Thyroid gland (tissue), 4 donors: Measurements from ENCODE around the gene C6orf47. TPM values are rescaled to one million over a fixed set of nuclear protein-coding genes. Genes with fewer than 3 reads are reported as not detected.

Experiments
- DNase-seq, 2 donors: peaks; one replicate each; pipeline ENCODE4 v3.0.0-alpha.2; 2019
- H3K27ac ChIP-seq, 3 donors: fragments of 200-600 bp; sonication (generic); 1 replicate in 2 of 3; 2 replicates in 1 of 3; pipeline ENCODE4 v1.5.1; 2016 to 2019; ENCODE audit warnings: mild to moderate bottlenecking in 1 of 3, moderate library complexity in 1 of 3
- H3K27me3 ChIP-seq: fragments of 200-600 bp; sonication (generic); one replicate; pipeline ENCODE4 v1.5.1; 2019
- H3K36me3 ChIP-seq, 2 donors: fragments of 200-600 bp; sonication (generic); one replicate each; pipeline ENCODE4 v1.5.1; 2016 to 2019
- H3K4me1 ChIP-seq, 2 donors: fragments of 200-600 bp; sonication (generic); one replicate each; pipeline ENCODE4 v1.5.1; 2017 to 2019
- H3K4me3 ChIP-seq, 3 donors: fragments of 200-600 bp; sonication (generic); replicated peaks in 1 of 3; 1 replicate in 2 of 3; 2 replicates in 1 of 3; pipeline ENCODE4 v1.5.1; 2016; ENCODE audit warnings: mild to moderate bottlenecking in 1 of 3
- H3K9me3 ChIP-seq: fragments of 200-600 bp; sonication (generic); one replicate; pipeline ENCODE4 v1.5.1; 2017
- POLR2A ChIP-seq, 2 donors: fragments of 450-650 bp; IDR thresholded peaks; one replicate each; pipeline ENCODE4 v1.6.1; 2017; ENCODE audit warnings: antibody characterized with exemption in 2 of 2, mild to moderate bottlenecking in 2 of 2, moderate library complexity in 1 of 2
- WGBS, 2 donors: methylation state at CpG; one replicate each; pipeline ENCODE4 v1.1.5; 2017; 5-methylcytosine and 5-hydroxymethylcytosine counted together
- intact Hi-C: fragments of 100-400 bp; cut with DNase I; formaldehyde crosslinking; loops from one replicate; pipeline ENCODE4 v1.15.1; 2023
- total RNA-seq, 4 donors: library from RNA; depleted of rRNA; stranded (reverse); fragments of >200 nt; gene quantifications; one replicate each; pipeline ENCODE4 v1.2.3, GENCODE V29; 2016
- TF ChIP-seq, protein P1 (sequence below), 6 experiments: fragments of 200-600 bp in 3 of 6; fragments of 450-650 bp in 3 of 6; sonication (generic) in 3 of 6; IDR thresholded peaks; one replicate each; pipeline ENCODE4 v1.5.1; 2016 to 2019; ENCODE audit warnings: antibody characterized with exemption in 6 of 6, mild to moderate bottlenecking in 2 of 6, inconsistent platforms in 1 of 6, moderate library complexity in 1 of 6

The C6orf47 gene
- total RNA-seq, 4 donors from 2014 or later, result 23.6 to 32.3 (median 28.7) TPM

DNA sequence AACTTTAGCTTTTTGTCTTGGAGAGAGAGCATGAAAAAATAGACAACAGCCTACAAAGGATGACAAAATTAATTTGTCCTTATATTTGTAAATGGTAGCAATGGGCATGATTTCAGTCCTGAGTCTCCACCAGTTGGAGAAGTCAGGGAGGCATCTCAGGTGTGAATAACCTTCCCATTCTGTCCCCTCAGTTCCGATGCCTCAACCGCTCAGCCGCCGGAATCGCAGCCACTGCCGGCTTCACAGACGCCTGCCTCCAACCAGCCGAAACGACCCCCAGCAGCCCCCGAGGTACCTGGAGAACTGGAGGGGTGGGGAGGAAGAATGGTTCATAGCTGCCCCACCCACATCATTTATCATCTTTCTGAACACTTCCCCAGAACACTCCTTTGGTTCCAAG, 36.5 kb downstream of the C6orf47 start:
- Histone ChIP-seq H3K4me1 (peaks cover 9 to 12% of the 10 kb centered on the region in 2 donors), H3K27ac (no peak overlapping the region), H3K36me3 (peaks cover 52 to 57% of the 10 kb centered on the region in 2 donors), H3K4me3 (no peak overlapping the region), H3K27me3 (no peaks in the 10 kb centered on the region), H3K9me3 (no peaks in the 10 kb centered on the region)
- no peak for TF ChIP-seq POLR2A (IDR thresholded peaks at IDR 0.05)
- TF ChIP-seq, protein P1, sequence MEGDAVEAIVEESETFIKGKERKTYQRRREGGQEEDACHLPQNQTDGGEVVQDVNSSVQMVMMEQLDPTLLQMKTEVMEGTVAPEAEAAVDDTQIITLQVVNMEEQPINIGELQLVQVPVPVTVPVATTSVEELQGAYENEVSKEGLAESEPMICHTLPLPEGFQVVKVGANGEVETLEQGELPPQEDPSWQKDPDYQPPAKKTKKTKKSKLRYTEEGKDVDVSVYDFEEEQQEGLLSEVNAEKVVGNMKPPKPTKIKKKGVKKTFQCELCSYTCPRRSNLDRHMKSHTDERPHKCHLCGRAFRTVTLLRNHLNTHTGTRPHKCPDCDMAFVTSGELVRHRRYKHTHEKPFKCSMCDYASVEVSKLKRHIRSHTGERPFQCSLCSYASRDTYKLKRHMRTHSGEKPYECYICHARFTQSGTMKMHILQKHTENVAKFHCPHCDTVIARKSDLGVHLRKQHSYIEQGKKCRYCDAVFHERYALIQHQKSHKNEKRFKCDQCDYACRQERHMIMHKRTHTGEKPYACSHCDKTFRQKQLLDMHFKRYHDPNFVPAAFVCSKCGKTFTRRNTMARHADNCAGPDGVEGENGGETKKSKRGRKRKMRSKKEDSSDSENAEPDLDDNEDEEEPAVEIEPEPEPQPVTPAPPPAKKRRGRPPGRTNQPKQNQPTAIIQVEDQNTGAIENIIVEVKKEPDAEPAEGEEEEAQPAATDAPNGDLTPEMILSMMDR (IDR thresholded peaks at IDR 0.05), result no peak
- DNase-seq, result no peak
- intact Hi-C loops, result no loop called here
- WGBS, 2 donors, result 91 to 94% methylated on average over 8 to 10 of the region's 10 CpGs

DNA sequence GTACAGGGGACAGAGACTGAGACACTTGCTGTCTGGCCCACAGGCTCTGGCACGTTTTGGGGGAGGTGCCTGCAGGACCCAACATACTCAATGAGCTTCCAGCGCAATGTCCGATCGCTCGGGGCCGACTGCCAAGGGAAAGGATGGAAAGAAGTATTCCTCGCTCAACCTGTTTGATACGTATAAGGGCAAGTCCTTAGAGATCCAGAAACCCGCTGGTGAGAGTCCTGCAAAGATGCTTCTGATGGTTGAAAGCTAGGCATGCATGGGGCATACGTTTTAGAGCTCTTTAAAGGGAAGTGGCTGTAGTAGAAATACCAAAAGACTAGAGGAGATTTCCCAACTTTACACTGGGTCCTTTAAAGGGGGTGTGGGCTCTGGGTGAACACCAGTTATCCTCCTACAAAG, 37.9 kb downstream of the C6orf47 start:
- WGBS, 2 donors, result 38 to 49% methylated on average over 10 of the region's 10 CpGs
- peaks cover 38 to 44% of the 10 kb centered on the region in 2 donors for H3K36me3 ChIP-seq
- peak overlapping the region in 1 of 3 donors; percentile 99 for H3K27ac ChIP-seq
- intact Hi-C loops, result no loop called here
- H3K27me3 ChIP-seq, result no peaks in the 10 kb centered on the region
- peak; percentile 51 to 64 for DNase-seq
- H3K4me1 ChIP-seq, result peaks cover 9 to 12% of the 10 kb centered on the region in 2 donors
- H3K4me3 ChIP-seq, result no peak overlapping the region
- TF ChIP-seq, protein P1 (IDR thresholded peaks at IDR 0.05), result no peak
- TF ChIP-seq POLR2A (IDR thresholded peaks at IDR 0.05), result no peak
- no peaks in the 10 kb centered on the region for H3K9me3 ChIP-seq

DNA sequence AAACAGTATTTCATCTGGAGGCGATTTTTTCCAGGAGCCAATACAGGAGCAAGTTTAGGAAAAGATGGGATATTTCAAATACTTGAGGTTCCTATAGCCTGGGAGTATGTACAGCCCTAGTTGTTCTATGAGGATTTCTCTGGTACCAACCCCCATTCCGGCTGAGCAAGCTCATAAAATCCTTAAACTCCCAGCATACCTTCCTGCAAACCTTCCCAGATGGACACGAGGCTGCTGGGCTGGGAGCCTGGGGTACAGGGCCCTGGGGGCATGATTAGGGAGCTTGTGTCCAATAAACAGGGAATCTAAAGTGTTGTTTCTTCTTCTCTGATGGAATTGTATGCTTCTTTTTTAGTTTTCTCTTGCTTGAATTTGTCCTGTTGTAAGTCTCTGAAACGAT, 38.6 kb downstream of the C6orf47 start:
- 32 to 36% methylated on average over 4 of the region's 4 CpGs for WGBS, 2 donors
- DNase-seq, result no peak
- H3K27me3 ChIP-seq, result no peaks in the 10 kb centered on the region
- peak overlapping the region in 2 of 3 donors; percentile 97 to 99 for H3K27ac ChIP-seq
- no peaks in the 10 kb centered on the region for H3K9me3 ChIP-seq
- peaks cover 9 to 12% of the 10 kb centered on the region in 2 donors for H3K4me1 ChIP-seq
- H3K4me3 ChIP-seq, result peak overlapping the region in 2 of 3 donors; percentile 37 to 93
- intact Hi-C loops, result no loop called here
- TF ChIP-seq POLR2A (IDR thresholded peaks at IDR 0.05), result no peak
- TF ChIP-seq, protein P1 (IDR thresholded peaks at IDR 0.05), result no peak
- H3K36me3 ChIP-seq, result peaks cover 31 to 37% of the 10 kb centered on the region in 2 donors

DNA sequence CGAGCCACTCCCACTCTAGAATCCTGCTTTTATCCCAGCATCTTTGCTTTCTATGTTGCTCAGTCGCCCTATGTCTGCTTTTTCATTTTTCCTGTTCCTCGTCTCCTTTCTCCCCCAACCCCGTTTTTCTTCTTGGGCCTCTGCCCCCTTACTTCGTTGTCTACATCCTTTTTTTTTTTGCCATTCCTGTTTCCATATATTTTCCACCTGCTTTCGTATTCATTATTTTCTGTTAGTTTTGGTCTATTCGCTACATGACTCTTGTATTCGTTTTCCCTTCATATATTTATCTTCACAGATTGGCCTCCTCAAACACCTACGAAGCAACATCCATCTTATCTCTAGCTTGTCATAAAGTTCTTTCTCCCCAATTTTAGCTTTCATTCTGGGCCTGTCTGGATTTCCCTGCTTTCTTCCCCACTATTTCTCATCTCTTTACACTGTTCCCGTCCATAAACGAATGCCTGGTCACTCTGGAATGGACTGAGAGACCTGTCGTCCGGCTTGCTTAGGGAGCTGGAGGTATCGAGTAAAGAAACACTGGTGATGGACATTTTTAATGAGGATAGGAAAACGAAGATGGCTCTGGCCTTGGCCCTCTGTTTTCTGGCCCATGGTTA, 39.1 kb downstream of the C6orf47 start:
- H3K9me3 ChIP-seq, result no peaks in the 10 kb centered on the region
- peak overlapping the region; percentile 88 to 99 (median 97) for H3K27ac ChIP-seq
- TF ChIP-seq, protein P1 (IDR thresholded peaks at IDR 0.05), result no peak
- no peak for TF ChIP-seq POLR2A (IDR thresholded peaks at IDR 0.05)
- H3K4me1 ChIP-seq, result peaks cover 9 to 12% of the 10 kb centered on the region in 2 donors
- intact Hi-C loops, result no loop called here
- peak overlapping the region; percentile 37 to 93 (median 51) for H3K4me3 ChIP-seq
- H3K36me3 ChIP-seq, result peaks cover 26 to 31% of the 10 kb centered on the region in 2 donors
- H3K27me3 ChIP-seq, result no peaks in the 10 kb centered on the region
- DNase-seq, result no peak
- WGBS, 2 donors, result 19 to 21% methylated on average over 15 of the region's 15 CpGs

DNA sequence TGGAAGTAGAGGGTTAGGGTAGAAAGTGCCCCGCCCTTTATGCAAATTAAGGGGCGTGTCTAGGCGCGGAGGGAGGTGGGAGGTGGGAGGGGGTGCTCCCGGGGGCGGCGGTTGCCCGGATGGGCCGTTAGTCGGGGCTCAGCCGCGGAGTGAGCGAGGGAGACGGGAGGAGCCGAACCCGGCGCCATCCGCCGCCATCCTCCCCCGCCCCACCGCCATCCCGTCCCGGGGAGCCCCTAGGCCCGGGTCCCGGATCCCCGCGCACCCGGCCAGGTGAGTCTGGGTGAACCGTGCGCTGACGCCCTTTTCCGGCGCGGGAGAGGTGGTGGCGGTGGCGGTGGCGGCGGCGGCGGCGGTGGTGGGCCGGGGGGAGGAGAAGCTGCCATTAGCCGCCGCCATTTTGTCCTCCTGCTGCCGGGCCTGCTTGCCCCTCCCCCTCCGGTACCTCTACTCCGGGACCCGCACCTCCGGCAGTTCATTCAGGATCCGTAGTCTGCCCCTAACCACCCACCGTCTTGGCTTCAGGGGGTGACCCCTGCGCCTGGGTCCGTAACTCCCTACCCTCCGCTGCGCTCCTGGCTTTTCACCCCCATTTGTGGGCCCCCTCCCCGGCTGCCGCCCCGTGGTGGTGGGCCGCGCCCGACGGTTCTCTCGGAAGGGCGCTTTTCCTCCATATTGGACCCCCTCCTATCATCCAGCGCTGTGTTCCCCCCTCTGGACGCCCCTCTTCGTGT, 39.8 kb downstream of the C6orf47 start, which contains the start of gene PRRC2A:
TSS of gene PRRC2A (plus strand) at position 130 of the 734 bp plus-strand sequence. CDS start 2,075 bp downstream, outside the sequence.
- intact Hi-C loops, result no loop called here
- peaks cover 9 to 12% of the 10 kb centered on the region in 2 donors for H3K4me1 ChIP-seq
- TF ChIP-seq, protein P1 (IDR thresholded peaks at IDR 0.05), result no peak
- TF ChIP-seq POLR2A (IDR thresholded peaks at IDR 0.05), result peak in 1 of 2 donors; percentile 48
- H3K36me3 ChIP-seq, result peaks cover 19 to 24% of the 10 kb centered on the region in 2 donors
- peak within 1 kb of the TSS; percentile 97 to 99 (median 97) for H3K27ac ChIP-seq
- peak in 1 of 2 donors; percentile 78 for DNase-seq
- H3K4me3 ChIP-seq, result peak within 1 kb of the TSS; percentile 37 to 93 (median 51)
- no peaks in the 10 kb centered on the region for H3K9me3 ChIP-seq
- no peaks in the 10 kb centered on the region for H3K27me3 ChIP-seq
- WGBS, 2 donors, result 1 to 2% methylated on average over 31 to 37 of the region's 67 CpGs
